GM21367 (cell line): ENCODE results near the gene USP17L11.
"Not testable (repeated sequence)": the region's sequence is repeated elsewhere in the genome, so short reads cannot be mapped to it uniquely, and the experiment has no call there.

Experiments
- ATAC-seq: cut with Tn5 transposase; IDR thresholded peaks from one replicate; pipeline ENCODE4 v1.9.1; 2021; ENCODE audit not compliant: unreplicated experiment

USP17L11 gene, protein sequence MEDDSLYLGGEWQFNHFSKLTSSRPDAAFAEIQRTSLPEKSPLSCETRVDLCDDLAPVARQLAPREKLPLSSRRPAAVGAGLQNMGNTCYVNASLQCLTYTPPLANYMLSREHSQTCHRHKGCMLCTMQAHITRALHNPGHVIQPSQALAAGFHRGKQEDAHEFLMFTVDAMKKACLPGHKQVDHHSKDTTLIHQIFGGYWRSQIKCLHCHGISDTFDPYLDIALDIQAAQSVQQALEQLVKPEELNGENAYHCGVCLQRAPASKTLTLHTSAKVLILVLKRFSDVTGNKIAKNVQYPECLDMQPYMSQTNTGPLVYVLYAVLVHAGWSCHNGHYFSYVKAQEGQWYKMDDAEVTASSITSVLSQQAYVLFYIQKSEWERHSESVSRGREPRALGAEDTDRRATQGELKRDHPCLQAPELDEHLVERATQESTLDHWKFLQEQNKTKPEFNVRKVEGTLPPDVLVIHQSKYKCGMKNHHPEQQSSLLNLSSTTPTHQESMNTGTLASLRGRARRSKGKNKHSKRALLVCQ

DNA sequence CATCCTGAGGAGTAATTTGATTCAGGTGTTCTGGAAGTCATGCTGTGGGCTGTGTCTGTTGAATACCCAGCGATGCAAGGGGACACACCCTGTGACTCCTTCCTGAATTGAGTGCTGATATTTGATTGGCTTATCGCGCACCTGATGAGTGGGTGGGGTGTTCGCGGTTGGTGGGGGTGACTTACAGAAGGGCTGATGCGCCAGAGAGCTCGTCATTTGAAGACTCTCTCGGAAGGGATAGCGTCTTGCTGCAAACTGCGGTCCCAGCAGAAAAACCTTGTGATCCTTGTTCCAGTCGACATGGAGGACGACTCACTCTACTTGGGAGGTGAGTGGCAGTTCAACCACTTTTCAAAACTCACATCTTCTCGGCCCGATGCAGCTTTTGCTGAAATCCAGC lies at the start of gene USP17L11:
USP17L11 (plus strand) TSS at position 301 of the 400 bp plus-strand sequence; CDS start at position 301, 0 bp downstream.
- ATAC-seq = not testable (repeated sequence)

DNA sequence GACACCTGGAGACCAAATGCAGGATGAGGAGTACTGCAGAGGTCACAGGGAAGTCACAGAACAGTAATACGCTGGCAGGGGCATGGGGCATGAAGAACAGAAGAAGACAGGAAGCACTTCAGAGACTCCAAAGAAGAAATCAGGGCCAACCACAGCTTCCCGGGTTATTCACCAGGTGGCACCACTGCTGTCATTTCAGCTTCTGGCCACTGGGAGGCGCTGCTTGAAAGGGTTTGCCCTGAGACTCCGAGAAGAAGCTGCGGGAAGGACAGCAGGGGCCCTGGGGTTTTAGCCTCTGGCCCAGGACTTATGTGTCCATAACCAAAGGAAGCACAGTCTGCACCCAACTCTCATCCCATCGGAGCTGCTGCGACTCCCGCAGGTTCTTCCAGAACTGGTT lies 49.2 kb upstream of the USP17L11 start:
- not testable (repeated sequence) for ATAC-seq

- not testable (repeated sequence) for ATAC-seq
Measured at GRCh38 chr4:9169791-9170459, 45.3 kb upstream of the USP17L11 start, which contains the start of gene FAM90A26. FAM90A26 (plus strand) TSS chr4:9170409; CDS start chr4:9173173, 2,764 bp downstream.

GRCh38 chr4:9210357-9210756 lies 4.8 kb upstream of the USP17L11 start, which contains the start of gene USP17L10:
USP17L10 (plus strand) TSS chr4:9210657; CDS start chr4:9210657, 0 bp downstream.
- ATAC-seq = not testable (repeated sequence)

- not testable (repeated sequence) for ATAC-seq
Measured at GRCh38 chr4:9214701-9215100, 504 bp upstream of the USP17L11 start.

DNA sequence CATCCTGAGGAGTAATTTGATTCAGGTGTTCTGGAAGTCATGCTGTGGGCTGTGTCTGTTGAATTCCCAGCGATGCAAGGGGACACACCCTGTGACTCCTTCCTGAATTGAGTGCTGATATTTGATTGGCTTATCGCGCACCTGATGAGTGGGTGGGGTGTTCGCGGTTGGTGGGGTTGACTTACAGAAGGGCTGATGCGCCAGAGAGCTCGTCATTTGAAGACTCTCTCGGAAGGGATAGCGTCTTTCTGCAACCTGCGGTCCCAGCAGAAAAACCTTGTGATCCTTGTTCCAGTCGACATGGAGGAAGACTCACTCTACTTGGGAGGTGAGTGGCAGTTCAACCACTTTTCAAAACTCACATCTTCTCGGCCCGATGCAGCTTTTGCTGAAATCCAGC lies 4.6 kb downstream of the USP17L11 start, which contains the start of gene USP17L12:
USP17L12 (plus strand) TSS at position 301 of the 400 bp plus-strand sequence; CDS start at position 301, 0 bp downstream.
- ATAC-seq = not testable (repeated sequence)

GRCh38 chr4:9224596-9224995 lies 9.4 kb downstream of the USP17L11 start, which contains the start of gene USP17L13:
USP17L13 (plus strand) TSS chr4:9224896; CDS start chr4:9224896, 0 bp downstream.
- ATAC-seq = not testable (repeated sequence)

DNA sequence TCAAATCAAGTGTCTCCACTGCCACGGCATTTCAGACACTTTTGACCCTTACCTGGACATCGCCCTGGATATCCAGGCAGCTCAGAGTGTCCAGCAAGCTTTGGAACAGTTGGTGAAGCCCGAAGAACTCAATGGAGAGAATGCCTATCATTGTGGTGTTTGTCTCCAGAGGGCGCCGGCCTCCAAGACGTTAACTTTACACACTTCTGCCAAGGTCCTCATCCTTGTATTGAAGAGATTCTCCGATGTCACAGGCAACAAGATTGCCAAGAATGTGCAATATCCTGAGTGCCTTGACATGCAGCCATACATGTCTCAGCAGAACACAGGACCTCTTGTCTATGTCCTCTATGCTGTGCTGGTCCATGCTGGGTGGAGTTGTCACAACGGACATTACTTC lies 15.0 kb downstream of the USP17L11 start:
- not testable (repeated sequence) for ATAC-seq

DNA sequence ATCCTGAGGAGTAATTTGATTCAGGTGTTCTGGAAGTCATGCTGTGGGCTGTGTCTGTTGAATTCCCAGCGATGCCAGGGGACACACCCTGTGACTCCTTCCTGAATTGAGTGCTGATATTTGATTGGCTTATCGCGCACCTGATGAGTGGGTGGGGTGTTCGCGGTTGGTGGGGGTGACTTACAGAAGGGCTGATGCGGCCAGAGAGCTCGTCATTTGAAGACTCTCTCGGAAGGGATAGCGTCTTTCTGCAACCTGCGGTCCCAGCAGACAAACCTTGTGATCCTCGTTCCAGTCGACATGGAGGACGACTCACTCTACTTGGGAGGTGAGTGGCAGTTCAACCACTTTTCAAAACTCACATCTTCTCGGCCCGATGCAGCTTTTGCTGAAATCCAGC lies 18.9 kb downstream of the USP17L11 start, which contains the start of gene USP17L15:
USP17L15 (plus strand) TSS at position 301 of the 400 bp plus-strand sequence; CDS start at position 301, 0 bp downstream.
- not testable (repeated sequence) for ATAC-seq

- not testable (repeated sequence) for ATAC-seq
Measured at GRCh38 chr4:9238461-9238860, 23.3 kb downstream of the USP17L11 start.

DNA sequence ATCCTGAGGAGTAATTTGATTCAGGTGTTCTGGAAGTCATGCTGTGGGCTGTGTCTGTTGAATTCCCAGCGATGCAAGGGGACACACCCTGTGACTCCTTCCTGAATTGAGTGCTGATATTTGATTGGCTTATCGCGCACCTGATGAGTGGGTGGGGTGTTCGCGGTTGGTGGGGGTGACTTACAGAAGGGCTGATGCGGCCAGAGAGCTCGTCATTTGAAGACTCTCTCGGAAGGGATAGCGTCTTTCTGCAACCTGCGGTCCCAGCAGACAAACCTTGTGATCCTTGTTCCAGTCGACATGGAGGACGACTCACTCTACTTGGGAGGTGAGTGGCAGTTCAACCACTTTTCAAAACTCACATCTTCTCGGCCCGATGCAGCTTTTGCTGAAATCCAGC lies 28.4 kb downstream of the USP17L11 start, which contains the start of gene USP17L17:
USP17L17 (plus strand) TSS at position 301 of the 400 bp plus-strand sequence; CDS start at position 301, 0 bp downstream.
- ATAC-seq = not testable (repeated sequence)

GRCh38 chr4:9247953-9248680 lies 32.9 kb downstream of the USP17L11 start, which contains the start of gene USP17L18:
USP17L18 (plus strand) TSS chr4:9248630; CDS start chr4:9248630, 0 bp downstream.
- ATAC-seq = not testable (repeated sequence)

GRCh38 chr4:9253078-9253477 lies 37.9 kb downstream of the USP17L11 start, which contains the start of gene USP17L19:
USP17L19 (plus strand) TSS chr4:9253378; CDS start chr4:9253378, 0 bp downstream.
- ATAC-seq = not testable (repeated sequence)

DNA sequence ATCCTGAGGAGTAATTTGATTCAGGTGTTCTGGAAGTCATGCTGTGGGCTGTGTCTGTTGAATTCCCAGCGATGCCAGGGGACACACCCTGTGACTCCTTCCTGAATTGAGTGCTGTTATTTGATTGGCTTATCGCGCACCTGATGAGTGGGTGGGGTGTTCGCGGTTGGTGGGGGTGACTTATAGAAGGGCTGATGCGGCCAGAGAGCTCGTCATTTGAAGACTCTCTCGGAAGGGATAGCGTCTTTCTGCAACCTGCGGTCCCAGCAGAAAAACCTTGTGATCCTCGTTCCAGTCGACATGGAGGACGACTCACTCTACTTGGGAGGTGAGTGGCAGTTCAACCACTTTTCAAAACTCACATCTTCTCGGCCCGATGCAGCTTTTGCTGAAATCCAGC lies 42.6 kb downstream of the USP17L11 start, which contains the start of gene USP17L20:
USP17L20 (plus strand) TSS at position 301 of the 400 bp plus-strand sequence; CDS start at position 301, 0 bp downstream.
- ATAC-seq = not testable (repeated sequence)

- ATAC-seq = not testable (repeated sequence)
Measured at GRCh38 chr4:9262572-9262971, 47.4 kb downstream of the USP17L11 start, which contains the start of gene USP17L21. USP17L21 (plus strand) TSS chr4:9262872; CDS start chr4:9262872, 0 bp downstream.
